ENCODE measurements around the gene DOC2A. TPM values are rescaled to one million over a fixed set of nuclear protein-coding genes. Genes with fewer than 3 reads are reported as not detected.
A peak's percentile ranks its signal among the peaks of the same experiment; 100 is the strongest.

DOC2A gene
- total RNA-seq, 1 donor from 2014 or later: 3.1 TPM

- Histone ChIP-seq H2AFZ (replicated peaks) (no peak overlapping the region), H3K27me3 (peaks cover 9% of the 10 kb centered on the region), H3K4me2 (no peak overlapping the region), H3K4me1 (peaks cover 23% of the 10 kb centered on the region), H4K20me1 (ENCODE audit: low read depth) (peaks cover 32% of the 10 kb centered on the region), H3K9me3 (ENCODE audit: low read depth) (peaks cover 6% of the 10 kb centered on the region), H3K27ac (no peak overlapping the region), H3K79me2 (ENCODE audit: low read depth) (peaks cover 36% of the 10 kb centered on the region), H3F3A (ENCODE audit: low read depth) (peaks cover 24% of the 10 kb centered on the region), H3K36me3 (peaks cover 4% of the 10 kb centered on the region), H3K4me3 (no peak overlapping the region), H3K9ac (no peak overlapping the region)
- no peak for DNase-seq (ENCODE audit: low spot score)
- TF ChIP-seq EZH2phosphoT487 (IDR thresholded peaks at IDR 0.05): no peak
- Mint-ChIP-seq H3K4me1 (peaks cover 34% of the 10 kb centered on the region), H3K27ac (no peak overlapping the region), H3K36me3 (peaks cover 32% of the 10 kb centered on the region), H3K9me3 (peaks cover 5% of the 10 kb centered on the region), H3K4me3 (no peak overlapping the region), H3K27me3 (ENCODE audit: insufficient read depth, low read depth) (peaks cover 12% of the 10 kb centered on the region)
Measured at GRCh38 chr16:29972500-29972899, 38.3 kb downstream of the DOC2A start.

GRCh38 chr16:29971304-29971703, 39.5 kb downstream of the DOC2A start:
- no peak for TF ChIP-seq EZH2phosphoT487 (IDR thresholded peaks at IDR 0.05)
- TF ChIP-seq EZH2 (IDR thresholded peaks at IDR 0.05): no peak
- TF ChIP-seq CTCF (IDR thresholded peaks at IDR 0.05): no peak
- Histone ChIP-seq H3K4me1 (peaks cover 14% of the 10 kb centered on the region), H4K20me1 (ENCODE audit: low read depth) (peaks cover 20% of the 10 kb centered on the region), H3K79me2 (ENCODE audit: low read depth) (peaks cover 24% of the 10 kb centered on the region), H3K4me3 (no peak overlapping the region), H3K36me3 (peaks cover 4% of the 10 kb centered on the region), H3K27ac (no peak overlapping the region), H3K9ac (no peak overlapping the region), H2AFZ (replicated peaks) (no peak overlapping the region), H3K9me3 (ENCODE audit: low read depth) (peaks cover 6% of the 10 kb centered on the region), H3F3A (ENCODE audit: low read depth) (peaks cover 24% of the 10 kb centered on the region), H3K27me3 (peaks cover 9% of the 10 kb centered on the region), H3K4me2 (no peak overlapping the region)
- peaks cover 5% of the 10 kb centered on the region for H3K9me3 Mint-ChIP-seq
- H3K4me1 Mint-ChIP-seq: peaks cover 22% of the 10 kb centered on the region
- H3K36me3 Mint-ChIP-seq: peaks cover 32% of the 10 kb centered on the region
- H3K27me3 Mint-ChIP-seq (ENCODE audit: insufficient read depth, low read depth): peaks cover 9% of the 10 kb centered on the region
- no peak for DNase-seq (ENCODE audit: low spot score)
- H3K27ac Mint-ChIP-seq: no peak overlapping the region
- peak overlapping the region; percentile 46 for H3K4me3 Mint-ChIP-seq

- Mint-ChIP-seq H3K27ac (no peak overlapping the region), H3K36me3 (peaks cover 37% of the 10 kb centered on the region), H3K9me3 (peaks cover 5% of the 10 kb centered on the region), H3K4me1 (peaks cover 8% of the 10 kb centered on the region), H3K4me3 (no peak overlapping the region), H3K27me3 (ENCODE audit: insufficient read depth, low read depth) (peaks cover 7% of the 10 kb centered on the region)
- peaks cover 9% of the 10 kb centered on the region for H3K27me3 ChIP-seq
- H3K9me3 ChIP-seq (ENCODE audit: low read depth): peaks cover 6% of the 10 kb centered on the region
- no peak for DNase-seq (ENCODE audit: low spot score)
- no peaks in the 10 kb centered on the region for H3K79me2 ChIP-seq (ENCODE audit: low read depth)
- H3K4me1 ChIP-seq: no peaks in the 10 kb centered on the region
- H4K20me1 ChIP-seq (ENCODE audit: low read depth): no peaks in the 10 kb centered on the region
- H2AFZ ChIP-seq (replicated peaks): no peak overlapping the region
- no peak for TF ChIP-seq EZH2phosphoT487 (IDR thresholded peaks at IDR 0.05)
- no peak for TF ChIP-seq CTCF (IDR thresholded peaks at IDR 0.05)
- TF ChIP-seq EZH2 (IDR thresholded peaks at IDR 0.05): no peak
- peaks cover 15% of the 10 kb centered on the region for H3F3A ChIP-seq (ENCODE audit: low read depth)
- H3K27ac ChIP-seq: no peak overlapping the region
- H3K4me3 ChIP-seq: no peak overlapping the region
- H3K36me3 ChIP-seq: peaks cover 4% of the 10 kb centered on the region
- no peak overlapping the region for H3K4me2 ChIP-seq
- no peak overlapping the region for H3K9ac ChIP-seq
Measured at GRCh38 chr16:29968205-29968604, 42.6 kb downstream of the DOC2A start.

DNA sequence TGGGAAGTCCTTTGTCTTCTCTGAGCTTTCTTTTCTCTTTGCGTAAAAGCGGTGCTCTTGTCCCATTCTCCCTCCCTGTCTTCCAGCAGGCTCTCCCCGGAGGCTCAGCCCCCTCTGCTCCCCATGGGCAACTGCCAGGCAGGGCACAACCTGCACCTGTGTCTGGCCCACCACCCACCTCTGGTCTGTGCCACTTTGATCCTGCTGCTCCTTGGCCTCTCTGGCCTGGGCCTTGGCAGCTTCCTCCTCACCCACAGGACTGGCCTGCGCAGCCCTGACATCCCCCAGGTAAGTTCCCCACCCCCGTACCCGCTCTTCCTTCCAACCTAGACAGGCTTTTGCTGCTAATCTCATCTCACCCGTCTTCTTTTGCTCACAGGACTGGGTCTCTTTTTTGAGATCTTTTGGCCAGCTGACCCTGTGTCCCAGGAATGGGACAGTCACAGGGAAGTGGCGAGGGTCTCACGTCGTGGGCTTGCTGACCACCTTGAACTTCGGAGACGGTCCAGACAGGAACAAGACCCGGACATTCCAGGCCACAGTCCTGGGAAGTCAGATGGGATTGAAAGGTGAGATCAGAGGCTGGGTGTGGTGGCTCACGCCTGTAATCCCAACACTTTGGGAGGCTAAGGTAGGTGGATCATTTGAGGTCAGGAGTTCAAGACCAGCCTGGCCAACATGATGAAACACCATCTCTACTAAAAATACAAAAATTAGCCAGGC, 47.6 kb downstream of the DOC2A start:
- peak overlapping the region; percentile 66 for H3K4me3 ChIP-seq
- H3K4me1 Mint-ChIP-seq: peaks cover 21% of the 10 kb centered on the region
- H3K4me2 ChIP-seq: peak overlapping the region; percentile 96
- no peaks in the 10 kb centered on the region for H3K9me3 ChIP-seq (ENCODE audit: low read depth)
- H3K9ac ChIP-seq: no peak overlapping the region
- H3K79me2 ChIP-seq (ENCODE audit: low read depth): no peaks in the 10 kb centered on the region
- no peak overlapping the region for H2AFZ ChIP-seq (replicated peaks)
- TF ChIP-seq EZH2phosphoT487 (IDR thresholded peaks at IDR 0.05) (no peak), CTCF (IDR thresholded peaks at IDR 0.05) (no peak), EZH2 (IDR thresholded peaks at IDR 0.05) (no peak)
- no peaks in the 10 kb centered on the region for H4K20me1 ChIP-seq (ENCODE audit: low read depth)
- no peaks in the 10 kb centered on the region for H3K9me3 Mint-ChIP-seq
- H3K4me1 ChIP-seq: peaks cover 7% of the 10 kb centered on the region
- H3K27ac Mint-ChIP-seq: no peak overlapping the region
- peaks cover 7% of the 10 kb centered on the region for H3K36me3 Mint-ChIP-seq
- H3K36me3 ChIP-seq: no peaks in the 10 kb centered on the region
- DNase-seq (ENCODE audit: low spot score): no peak
- no peak overlapping the region for H3K27ac ChIP-seq
- peaks cover 2% of the 10 kb centered on the region for H3K27me3 Mint-ChIP-seq (ENCODE audit: insufficient read depth, low read depth)
- no peaks in the 10 kb centered on the region for H3K27me3 ChIP-seq
- peaks cover 16% of the 10 kb centered on the region for H3F3A ChIP-seq (ENCODE audit: low read depth)
- H3K4me3 Mint-ChIP-seq: peak overlapping the region; percentile 91

Data from neural progenitor cell (in vitro differentiated cells).